DND-41 (cell line): ENCODE results near the gene IQCH.

Experiments
- ATAC-seq: fragments of 200-7000 bp; cut with Tn5 transposase; 3 replicates; pipeline ENCODE4 v1.9.1; 2021; ENCODE audit warnings: low read depth; ENCODE audit not compliant: insufficient read depth
- DNase-seq: peaks from one replicate; pipeline ENCODE4 v3.0.0-alpha.2; 2020
- H2AFZ ChIP-seq: 2 replicates; pipeline ENCODE4 v1.6.0; 2012; ENCODE audit warnings: low read depth, low read length
- H3K27ac ChIP-seq: 2 replicates; pipeline ENCODE4 v1.5.1; 2012; ENCODE audit warnings: low read length, inconsistent platforms
- H3K27me3 ChIP-seq: fragments of 200-600 bp; sonication (generic); 2 replicates; pipeline ENCODE4 v1.6.0; 2012; ENCODE audit warnings: low read length, mild to moderate bottlenecking, inconsistent platforms; ENCODE audit not compliant: insufficient read depth, poor library complexity
- H3K36me3 ChIP-seq: 2 replicates; pipeline ENCODE4 v1.5.1; 2012; ENCODE audit warnings: low read length, inconsistent platforms; ENCODE audit not compliant: insufficient read depth
- H3K4me1 ChIP-seq: 2 replicates; pipeline ENCODE4 v1.5.1; 2012; ENCODE audit warnings: mild to moderate bottlenecking, low read length; ENCODE audit not compliant: insufficient read depth
- H3K4me2 ChIP-seq: 2 replicates; pipeline ENCODE4 v1.6.0; 2012; ENCODE audit warnings: mild to moderate bottlenecking, moderate library complexity, low read length, inconsistent platforms; ENCODE audit not compliant: insufficient read depth
- H3K4me3 ChIP-seq, 2 experiments: fragments of 200-600 bp in 1 of 2; shearing (Covaris generic) in 1 of 2; 2 replicates each; pipeline ENCODE4 v1.5.1; 2012 to 2016; ENCODE audit warnings: inconsistent platforms in 2 of 2, low read length in 2 of 2, mild to moderate bottlenecking in 2 of 2, low read depth in 1 of 2, moderate library complexity in 1 of 2
- H3K79me2 ChIP-seq: 2 replicates; pipeline ENCODE4 v1.6.0; 2012; ENCODE audit warnings: low read length, inconsistent platforms; ENCODE audit not compliant: insufficient read depth
- H3K9ac ChIP-seq: 2 replicates; pipeline ENCODE4 v1.6.0; 2012; ENCODE audit warnings: low read depth, mild to moderate bottlenecking, inconsistent platforms, low read length, moderate library complexity
- H3K9me3 ChIP-seq: 2 replicates; pipeline ENCODE4 v1.5.1; 2012; ENCODE audit warnings: low read length, moderate library complexity, mild to moderate bottlenecking, inconsistent platforms; ENCODE audit not compliant: insufficient read depth, severe bottlenecking
- H4K20me1 ChIP-seq: 2 replicates; pipeline ENCODE4 v1.6.0; 2012; ENCODE audit warnings: low read length; ENCODE audit not compliant: insufficient read depth
- CTCF ChIP-seq: IDR thresholded peaks from 2 replicates; pipeline ENCODE4 v1.5.1; 2012; ENCODE audit warnings: borderline replicate concordance, low read length, moderate library complexity, mild to moderate bottlenecking; ENCODE audit not compliant: poor library complexity, severe bottlenecking; ENCODE audit errors: extremely low read depth
- EZH2 ChIP-seq: IDR thresholded peaks from 3 replicates; pipeline ENCODE4 v1.6.1; 2012; ENCODE audit warnings: borderline replicate concordance, low read depth, mild to moderate bottlenecking, moderate library complexity, low read length, inconsistent platforms; ENCODE audit not compliant: severe bottlenecking

IQCH gene

GRCh38 chr15:67290319-67290718 lies 35.7 kb downstream of the IQCH start:
- Histone ChIP-seq H3K79me2 (no peaks in the 10 kb centered on the region), H3K4me3 (no peak overlapping the region), H3K4me2 (no peak overlapping the region), H3K27me3 (no peaks in the 10 kb centered on the region), H3K9ac (no peak overlapping the region), H3K9me3 (no peaks in the 10 kb centered on the region), H3K4me1 (no peaks in the 10 kb centered on the region), H4K20me1 (no peaks in the 10 kb centered on the region), H3K36me3 (no peaks in the 10 kb centered on the region), H3K27ac (no peak overlapping the region), H2AFZ (no peak overlapping the region)
- DNase-seq: no peak
- TF ChIP-seq CTCF (no peak), EZH2 (no peak)
- no peak for ATAC-seq

GRCh38 chr15:67296188-67296587 lies 41.6 kb downstream of the IQCH start:
- no peaks in the 10 kb centered on the region for H3K9me3 ChIP-seq
- DNase-seq: no peak
- H3K4me3 ChIP-seq: no peak overlapping the region
- H3K4me2 ChIP-seq: no peak overlapping the region
- H3K27ac ChIP-seq: no peak overlapping the region
- H4K20me1 ChIP-seq: no peaks in the 10 kb centered on the region
- H3K9ac ChIP-seq: no peak overlapping the region
- no peaks in the 10 kb centered on the region for H3K79me2 ChIP-seq
- no peak overlapping the region for H2AFZ ChIP-seq
- no peaks in the 10 kb centered on the region for H3K27me3 ChIP-seq
- no peaks in the 10 kb centered on the region for H3K4me1 ChIP-seq
- ATAC-seq: no peak
- TF ChIP-seq EZH2 (no peak), CTCF (no peak)
- no peaks in the 10 kb centered on the region for H3K36me3 ChIP-seq

- Histone ChIP-seq H3K79me2 (no peaks in the 10 kb centered on the region), H4K20me1 (no peaks in the 10 kb centered on the region), H3K9me3 (no peaks in the 10 kb centered on the region), H3K27me3 (no peaks in the 10 kb centered on the region), H3K27ac (no peak overlapping the region), H3K4me3 (no peak overlapping the region), H2AFZ (no peak overlapping the region), H3K4me1 (no peaks in the 10 kb centered on the region), H3K36me3 (no peaks in the 10 kb centered on the region), H3K9ac (no peak overlapping the region), H3K4me2 (no peak overlapping the region)
- ATAC-seq: no peak
- no peak for DNase-seq
- TF ChIP-seq EZH2 (no peak), CTCF (no peak)
Observed at GRCh38 chr15:67296684-67297083, 42.1 kb downstream of the IQCH start.
